Brain pericyte (primary cell): Measurements from ENCODE around the gene PDE6H.

Source experiments
- DNase-seq: peaks from one replicate; pipeline ENCODE4 v3.0.0-alpha.2; 2012; ENCODE audit warnings: low read depth, low spot score

PDE6H gene

GRCh38 chr12:14974633-14975032, 1.8 kb downstream of the PDE6H start:
- DNase-seq = no peak

GRCh38 chr12:14975457-14975856, 2.6 kb downstream of the PDE6H start:
- no peak for DNase-seq

GRCh38 chr12:14976658-14977057, 3.8 kb downstream of the PDE6H start:
- DNase-seq = no peak

DNA sequence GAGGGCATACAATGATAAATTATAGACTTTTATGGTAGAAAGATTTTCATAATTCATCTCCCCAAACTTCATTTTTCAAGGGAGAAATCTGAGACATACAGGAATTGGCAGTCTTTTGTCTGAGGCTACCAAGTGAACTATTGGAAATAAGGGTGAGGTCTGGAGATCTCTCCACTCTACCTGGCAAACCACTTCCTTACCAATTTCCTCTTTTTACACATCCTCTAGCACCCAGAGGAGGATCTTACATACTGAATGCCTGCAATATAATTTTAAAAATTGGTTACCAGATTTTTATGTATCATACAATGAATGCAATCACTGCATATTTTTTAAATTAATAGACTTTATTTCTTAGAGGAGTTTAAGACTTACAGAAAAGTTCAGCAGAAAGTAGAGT, 6.6 kb downstream of the PDE6H start:
- DNase-seq = no peak

DNA sequence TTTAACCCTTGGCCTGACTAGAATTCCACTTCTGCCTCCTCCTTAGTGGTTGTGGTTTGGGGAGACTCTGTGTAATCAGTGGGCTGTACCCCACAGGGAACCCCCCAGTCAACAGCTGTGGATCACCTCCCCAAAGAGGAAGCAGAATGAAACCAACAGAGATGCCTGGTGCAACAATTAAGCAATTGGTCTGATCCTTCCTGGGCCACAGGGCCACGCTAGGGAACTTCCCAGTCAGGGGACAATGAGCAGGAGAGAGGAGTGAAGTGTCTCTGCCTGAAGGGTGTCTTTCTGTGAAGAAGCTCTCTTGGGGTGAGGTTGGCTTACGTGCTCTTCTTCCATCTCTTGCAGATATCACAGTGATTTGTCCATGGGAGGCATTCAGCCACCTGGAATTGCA, 8.2 kb downstream of the PDE6H start:
- no peak for DNase-seq

DNA sequence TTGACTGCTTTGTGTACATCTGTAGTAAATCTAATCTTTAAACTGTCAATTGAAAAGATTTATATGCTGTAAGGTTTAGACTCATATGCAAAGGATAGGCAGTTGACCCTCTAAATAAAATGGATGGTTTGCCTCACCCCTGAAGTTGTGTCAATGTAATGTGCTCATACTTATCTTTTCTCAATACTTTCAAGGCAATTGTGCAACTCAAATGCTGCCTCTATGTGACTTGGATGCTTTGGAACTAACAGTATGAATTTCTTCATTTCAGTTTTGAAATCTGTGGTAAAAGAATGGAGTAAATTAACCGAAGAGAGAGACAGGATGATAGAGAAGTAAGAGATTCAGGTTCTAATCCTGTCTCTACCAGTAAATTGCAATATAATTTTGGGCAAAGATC, 9.7 kb downstream of the PDE6H start:
- no peak for DNase-seq

- no peak for DNase-seq
Observed at GRCh38 chr12:14982991-14983390, 10.1 kb downstream of the PDE6H start.

DNA sequence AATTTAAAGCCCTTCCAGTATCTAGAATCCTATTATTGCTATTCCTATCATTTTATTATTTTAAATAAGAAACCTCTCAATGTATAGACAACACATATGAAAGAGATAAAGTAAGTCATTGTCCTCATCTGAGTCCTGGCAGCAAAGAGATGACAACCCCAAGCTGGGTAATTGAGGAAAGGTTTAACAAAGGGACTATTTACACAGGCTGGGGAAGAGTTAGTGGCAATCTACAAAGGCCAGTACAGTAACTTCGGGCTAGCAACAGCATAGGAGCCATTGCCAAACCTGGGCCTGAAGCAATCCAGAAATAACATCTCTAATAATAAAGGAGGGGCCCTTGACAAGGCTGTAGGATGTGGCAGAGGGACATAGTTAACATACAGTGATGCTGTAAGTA, 11.2 kb downstream of the PDE6H start:
- DNase-seq = no peak

- DNase-seq = no peak
Observed at GRCh38 chr12:14984766-14985285, 12.0 kb downstream of the PDE6H start.

DNA sequence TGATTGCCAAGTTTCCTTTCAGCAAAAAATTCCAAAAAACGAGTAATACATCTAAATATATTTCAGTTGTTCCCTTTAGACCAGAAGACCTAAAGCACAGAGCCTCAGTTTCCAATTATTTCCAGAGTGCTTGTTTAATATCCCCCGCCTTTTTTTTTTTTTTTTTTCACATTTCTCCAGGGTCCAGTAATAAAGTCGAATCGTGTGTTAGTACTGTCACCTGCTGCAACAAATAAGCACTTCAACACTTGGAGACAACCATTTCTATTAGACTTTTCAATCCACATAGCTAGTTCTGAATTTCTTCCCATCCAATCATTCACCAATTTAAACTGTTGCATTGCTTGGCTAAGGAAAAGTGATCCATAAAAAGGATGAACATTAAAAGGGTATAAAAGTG, 13.6 kb downstream of the PDE6H start:
- DNase-seq = no peak

DNA sequence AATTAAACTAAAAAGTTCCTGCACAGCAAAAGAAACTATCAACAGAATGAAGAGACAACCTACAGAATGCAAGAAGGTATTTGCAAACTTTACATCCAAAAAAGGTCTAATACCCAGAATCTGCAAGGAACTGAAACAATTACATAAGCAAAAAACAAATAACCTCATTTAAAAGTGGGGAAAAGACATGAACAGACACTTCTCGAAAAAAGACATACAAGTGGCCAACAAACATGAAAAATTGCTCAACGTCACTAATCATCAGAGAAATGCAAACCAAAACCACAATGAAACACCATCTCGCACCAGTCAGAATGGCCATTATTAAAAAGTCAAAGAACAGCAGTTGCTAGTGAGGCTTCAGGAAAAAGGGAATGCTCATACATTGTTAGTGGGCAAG, 15.2 kb downstream of the PDE6H start:
- no peak for DNase-seq

DNA sequence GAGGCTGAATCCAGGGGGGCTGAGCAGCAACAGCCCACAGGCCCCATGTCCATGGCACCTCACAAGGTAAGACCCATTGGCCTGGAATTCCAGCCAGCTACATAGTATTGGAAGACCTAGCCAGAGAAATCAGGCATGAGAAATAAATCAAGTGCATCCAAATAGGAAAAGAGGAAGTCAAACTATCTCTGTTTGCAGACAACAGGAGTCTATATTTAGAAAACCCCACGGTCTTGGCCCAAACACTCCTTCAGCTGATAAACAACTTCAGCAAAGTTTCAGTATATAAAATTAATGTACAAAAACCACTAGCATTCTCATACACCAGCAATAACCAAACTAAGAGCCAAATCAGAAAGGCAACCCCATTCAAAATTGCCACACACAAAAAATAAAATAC, 16.9 kb downstream of the PDE6H start:
- DNase-seq = no peak

GRCh38 chr12:14991069-14991468, 18.2 kb downstream of the PDE6H start:
- no peak for DNase-seq

DNA sequence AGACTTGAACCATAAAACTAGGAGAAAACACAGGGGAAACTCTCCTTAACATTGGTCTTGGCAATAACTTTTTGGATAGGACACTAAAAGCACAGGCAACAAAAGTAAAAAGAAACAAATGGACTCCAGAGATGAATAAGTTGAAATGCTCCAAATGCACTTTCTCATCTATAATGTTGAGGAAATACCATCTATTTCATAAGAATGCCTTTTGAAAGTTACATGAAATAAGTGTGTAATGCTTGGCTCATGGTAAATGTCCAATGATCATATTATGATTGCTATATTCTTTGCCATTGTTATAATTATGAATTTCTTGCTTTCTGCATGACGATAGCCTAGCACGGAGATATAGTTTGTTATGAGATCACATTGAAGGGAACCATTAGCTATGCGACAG, 19.8 kb downstream of the PDE6H start:
- DNase-seq = no peak

- DNase-seq = no peak
Observed at GRCh38 chr12:14993117-14993516, 20.3 kb downstream of the PDE6H start.

GRCh38 chr12:14993537-14994266, 20.9 kb downstream of the PDE6H start:
- no peak for DNase-seq

GRCh38 chr12:14994610-14995009, 21.8 kb downstream of the PDE6H start:
- DNase-seq = no peak

- peak; percentile 21 for DNase-seq
Observed at GRCh38 chr12:14995583-14996425, 23.0 kb downstream of the PDE6H start.

GRCh38 chr12:14997998-14998397, 25.2 kb downstream of the PDE6H start:
- no peak for DNase-seq

- no peak for DNase-seq
Observed at GRCh38 chr12:14999021-14999694, 26.3 kb downstream of the PDE6H start.

DNA sequence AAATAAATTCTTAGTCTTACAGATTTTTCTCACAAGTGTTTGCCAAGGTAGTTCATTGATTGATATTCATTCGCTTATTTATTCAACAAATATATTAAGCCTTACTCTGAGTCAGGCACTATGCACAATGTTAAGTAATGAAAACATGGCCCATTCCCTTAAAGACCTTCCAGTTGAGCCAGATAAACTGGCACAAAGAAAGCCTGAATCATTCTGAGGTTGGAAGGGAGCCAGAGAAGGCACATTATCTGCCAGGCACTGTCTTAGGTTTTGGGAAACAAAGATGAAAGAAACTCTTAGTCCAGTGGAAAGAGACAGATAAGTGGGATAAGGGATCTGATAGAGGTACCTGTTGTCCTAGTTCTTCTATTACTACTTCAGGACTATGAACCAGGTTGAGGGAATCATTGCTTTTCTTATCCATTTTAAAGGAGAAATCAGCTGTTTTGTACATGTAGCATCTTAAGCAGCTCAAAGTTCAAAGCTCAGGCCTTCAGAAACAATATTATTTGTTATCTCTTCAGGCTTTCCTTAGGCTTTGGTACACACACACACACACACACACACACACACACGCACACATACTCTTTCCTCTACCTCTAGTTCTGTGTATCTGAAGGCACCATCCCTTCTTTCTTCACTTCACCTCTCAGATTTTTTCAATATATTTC, 27.0 kb downstream of the PDE6H start:
- no peak for DNase-seq

DNA sequence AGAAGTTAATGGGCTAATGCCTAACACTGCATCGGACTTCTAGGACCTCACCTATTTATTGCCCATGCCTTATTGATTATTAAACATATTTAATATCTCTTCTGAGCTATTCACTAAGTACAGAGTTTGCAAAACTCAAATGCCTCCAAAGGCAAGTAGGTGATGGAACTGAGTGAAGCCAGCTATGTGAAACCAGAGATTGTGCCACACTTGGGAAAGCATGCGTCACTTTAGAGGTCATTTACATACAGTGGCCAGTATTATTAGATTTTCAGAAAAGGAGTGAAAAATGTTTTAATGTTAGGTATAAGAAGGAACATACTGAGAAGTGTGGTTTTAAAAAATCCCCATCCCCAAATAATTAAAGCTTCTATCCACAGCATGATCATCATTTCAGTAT, 27.7 kb downstream of the PDE6H start:
- no peak for DNase-seq
